ENCODE data around the gene PCDHGA9.

Gene PCDHGA9

GRCh38 chr5:141402553-141403243, at the start of gene PCDHGA9:
Gene PCDHGA9, plus strand, starts transcription at chr5:141402778. Its CDS starts 175 bp downstream, at chr5:141402953.
- H3K4me3 ChIP-seq (ENCODE audit: low read depth, low read length) = peak within 1 kb of the TSS; percentile 38
- TF ChIP-seq CTCF (conservative IDR thresholded peaks at IDR 0.05; ENCODE audit: low read depth, low read length) = peak; percentile 52
- peak; percentile 43 for DNase-seq (ENCODE audit: low read depth)

GRCh38 chr5:141354900-141355469, 47.6 kb upstream of the PCDHGA9 start, which contains the start of gene PCDHGA4:
Gene PCDHGA4, plus strand, starts transcription at chr5:141355021. Its CDS starts 87 bp downstream, at chr5:141355108.
- H3K4me3 ChIP-seq (ENCODE audit: low read depth, low read length) = peak within 1 kb of the TSS; percentile 39
- DNase-seq (ENCODE audit: low read depth) = no peak
- peak; percentile 43 for TF ChIP-seq CTCF (conservative IDR thresholded peaks at IDR 0.05; ENCODE audit: low read depth, low read length)

DNA sequence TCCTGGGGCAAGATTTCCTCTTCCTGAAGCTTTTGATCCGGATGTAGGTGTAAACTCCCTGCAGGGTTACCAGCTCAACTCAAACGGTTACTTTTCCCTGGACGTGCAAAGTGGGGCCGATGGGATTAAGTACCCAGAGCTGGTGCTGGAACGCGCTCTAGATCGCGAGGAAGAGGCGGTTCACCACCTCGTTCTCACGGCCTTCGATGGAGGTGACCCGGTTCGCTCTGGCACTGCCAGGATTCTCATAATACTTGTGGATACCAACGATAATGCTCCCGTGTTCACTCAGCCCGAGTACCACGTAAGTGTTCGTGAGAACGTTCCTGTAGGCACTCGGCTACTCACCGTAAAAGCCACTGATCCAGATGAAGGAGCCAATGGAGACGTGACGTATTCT, 46.9 kb upstream of the PCDHGA9 start:
- no peak overlapping the region for H3K4me3 ChIP-seq (ENCODE audit: low read depth, low read length)
- no peak for TF ChIP-seq CTCF (conservative IDR thresholded peaks at IDR 0.05; ENCODE audit: low read depth, low read length)

GRCh38 chr5:141356133-141356532, 46.4 kb upstream of the PCDHGA9 start:
- no peak for TF ChIP-seq CTCF (conservative IDR thresholded peaks at IDR 0.05; ENCODE audit: low read depth, low read length)
- DNase-seq (ENCODE audit: low read depth) = no peak
- no peak overlapping the region for H3K4me3 ChIP-seq (ENCODE audit: low read depth, low read length)

More for the DNA sequence above, 46.9 kb upstream of the PCDHGA9 start:
- no peak for DNase-seq (ENCODE audit: low read depth)

GRCh38 chr5:141356950-141357349, 45.6 kb upstream of the PCDHGA9 start:
- no peak overlapping the region for H3K4me3 ChIP-seq (ENCODE audit: low read depth, low read length)
- no peak for DNase-seq (ENCODE audit: low read depth)
- TF ChIP-seq CTCF (conservative IDR thresholded peaks at IDR 0.05; ENCODE audit: low read depth, low read length) = no peak

GRCh38 chr5:141359790-141360426, 42.7 kb upstream of the PCDHGA9 start, which contains the start of gene PCDHGB2:
Gene PCDHGB2, plus strand, starts transcription at chr5:141359994. Its CDS starts 142 bp downstream, at chr5:141360136.
- peak; percentile 34 for TF ChIP-seq CTCF (conservative IDR thresholded peaks at IDR 0.05; ENCODE audit: low read depth, low read length)
- peak; percentile 40 for DNase-seq (ENCODE audit: low read depth)
- peak within 1 kb of the TSS; percentile 32 for H3K4me3 ChIP-seq (ENCODE audit: low read depth, low read length)

Measured in choroid plexus epithelial cell (primary cell).